A549 (cell line): Measurements from ENCODE around the gene SRSF4.

ENCODE experiments used
- CHD4 ChIP-seq: fragments of 200-600 bp; sonication (generic); IDR thresholded peaks from 2 replicates; pipeline ENCODE4 v1.6.1; 2016; ENCODE audit warnings: antibody characterized with exemption, mild to moderate bottlenecking, borderline replicate concordance
- CTCF ChIP-seq: fragments of >200 bp; sonication (Bioruptor Twin); formaldehyde crosslinking; IDR thresholded peaks from 3 replicates; pipeline ENCODE4 v1.5.1; 2016
- MAX ChIP-seq: IDR thresholded peaks from 2 replicates; pipeline ENCODE4 v1.6.1; 2012
- POLR2A ChIP-seq: IDR thresholded peaks from 2 replicates; pipeline ENCODE4 v1.6.1; 2012; ENCODE audit warnings: mild to moderate bottlenecking, low read length
- REST ChIP-seq: fragments of 200-600 bp; sonication (generic); IDR thresholded peaks from 2 replicates; pipeline ENCODE4 v1.6.1; 2016; ENCODE audit warnings: antibody characterized with exemption, mild to moderate bottlenecking, moderate library complexity
- TF ChIP-seq, protein P1 (sequence below): fragments of 250-450 bp; sonication (Bioruptor Pico); IDR thresholded peaks from 2 replicates; pipeline ENCODE4 v1.5.0; 2021; ENCODE audit warnings: mild to moderate bottlenecking, moderate library complexity, borderline replicate concordance

- TF ChIP-seq REST (no peak), POLR2A (no peak), CTCF (no peak), CHD4 (no peak), MAX (no peak)
- TF ChIP-seq, protein P1, sequence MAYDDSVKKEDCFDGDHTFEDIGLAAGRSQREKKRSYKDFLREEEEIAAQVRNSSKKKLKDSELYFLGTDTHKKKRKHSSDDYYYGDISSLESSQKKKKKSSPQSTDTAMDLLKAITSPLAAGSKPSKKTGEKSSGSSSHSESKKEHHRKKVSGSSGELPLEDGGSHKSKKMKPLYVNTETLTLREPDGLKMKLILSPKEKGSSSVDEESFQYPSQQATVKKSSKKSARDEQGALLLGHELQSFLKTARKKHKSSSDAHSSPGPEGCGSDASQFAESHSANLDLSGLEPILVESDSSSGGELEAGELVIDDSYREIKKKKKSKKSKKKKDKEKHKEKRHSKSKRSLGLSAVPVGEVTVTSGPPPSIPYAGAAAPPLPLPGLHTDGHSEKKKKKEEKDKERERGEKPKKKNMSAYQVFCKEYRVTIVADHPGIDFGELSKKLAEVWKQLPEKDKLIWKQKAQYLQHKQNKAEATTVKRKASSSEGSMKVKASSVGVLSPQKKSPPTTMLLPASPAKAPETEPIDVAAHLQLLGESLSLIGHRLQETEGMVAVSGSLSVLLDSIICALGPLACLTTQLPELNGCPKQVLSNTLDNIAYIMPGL (CRISPR knock-in tag) = no peak
These were observed 31.4 kb upstream of the SRSF4 start for GRCh38 chr1:29213055-29213454.
